ENCODE results near the gene CTNNAL1. TPM values are rescaled to one million over a fixed set of nuclear protein-coding genes. Genes with fewer than 3 reads are reported as not detected.

Gene CTNNAL1
- total RNA-seq, 1 donor from 2014 or later = 36.0 TPM

GRCh38 chr9:108961151-108961550 is 52.1 kb downstream of the CTNNAL1 start:
- no peak for DNase-seq (ENCODE audit: extremely low spot score, unreplicated experiment)
- H3K4me1 Mint-ChIP-seq (ENCODE audit: unreplicated experiment) = peaks cover under 1% of the 10 kb centered on the region
- no peak overlapping the region for H3K27ac Mint-ChIP-seq
- no peak overlapping the region for H3K4me3 Mint-ChIP-seq
- no peaks in the 10 kb centered on the region for H3K9me3 Mint-ChIP-seq
- H3K36me3 Mint-ChIP-seq = peaks cover 15% of the 10 kb centered on the region
- no peak for TF ChIP-seq CTCF (conservative IDR thresholded peaks at IDR 0.05)
- H3K27me3 Mint-ChIP-seq = no peaks in the 10 kb centered on the region

GRCh38 chr9:108960331-108960730 is 53.0 kb downstream of the CTNNAL1 start:
- Mint-ChIP-seq H3K27ac (no peak overlapping the region), H3K4me3 (no peak overlapping the region), H3K27me3 (no peaks in the 10 kb centered on the region), H3K9me3 (no peaks in the 10 kb centered on the region), H3K36me3 (peaks cover 11% of the 10 kb centered on the region), H3K4me1 (ENCODE audit: unreplicated experiment) (peaks cover 4% of the 10 kb centered on the region)
- DNase-seq (ENCODE audit: extremely low spot score, unreplicated experiment) = no peak
- TF ChIP-seq CTCF (conservative IDR thresholded peaks at IDR 0.05) = no peak

DNA sequence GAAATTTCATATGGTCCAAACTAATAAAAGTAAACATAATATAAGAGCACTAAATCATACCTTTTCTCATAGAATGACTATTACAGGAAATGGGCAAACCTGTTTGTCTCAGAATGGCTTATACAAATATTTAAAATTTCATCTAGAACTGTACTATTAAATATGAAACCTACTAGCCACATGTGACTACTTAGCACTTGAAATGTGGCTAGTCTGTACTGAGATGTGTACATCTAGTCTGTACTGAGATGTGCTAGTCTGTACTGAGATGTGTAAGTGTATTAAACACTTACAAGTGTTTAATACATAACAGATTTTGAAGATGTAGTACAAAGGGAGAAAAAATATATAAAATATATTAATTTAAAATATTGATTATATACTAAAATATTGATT is 56.7 kb downstream of the CTNNAL1 start:
- no peak overlapping the region for H3K4me3 Mint-ChIP-seq
- no peak for DNase-seq (ENCODE audit: extremely low spot score, unreplicated experiment)
- no peaks in the 10 kb centered on the region for H3K9me3 Mint-ChIP-seq
- no peak for TF ChIP-seq CTCF (conservative IDR thresholded peaks at IDR 0.05)
- peaks cover 3% of the 10 kb centered on the region for H3K36me3 Mint-ChIP-seq
- peaks cover 4% of the 10 kb centered on the region for H3K4me1 Mint-ChIP-seq (ENCODE audit: unreplicated experiment)
- H3K27ac Mint-ChIP-seq = no peak overlapping the region
- H3K27me3 Mint-ChIP-seq = no peaks in the 10 kb centered on the region

- Mint-ChIP-seq H3K27ac (no peak overlapping the region), H3K9me3 (no peaks in the 10 kb centered on the region), H3K4me1 (ENCODE audit: unreplicated experiment) (peaks cover 4% of the 10 kb centered on the region), H3K4me3 (no peak overlapping the region), H3K27me3 (no peaks in the 10 kb centered on the region), H3K36me3 (peaks cover 5% of the 10 kb centered on the region)
- TF ChIP-seq CTCF (conservative IDR thresholded peaks at IDR 0.05) = no peak
- no peak for DNase-seq (ENCODE audit: extremely low spot score, unreplicated experiment)
Measured at GRCh38 chr9:108956022-108956630, 57.2 kb downstream of the CTNNAL1 start.

DNA sequence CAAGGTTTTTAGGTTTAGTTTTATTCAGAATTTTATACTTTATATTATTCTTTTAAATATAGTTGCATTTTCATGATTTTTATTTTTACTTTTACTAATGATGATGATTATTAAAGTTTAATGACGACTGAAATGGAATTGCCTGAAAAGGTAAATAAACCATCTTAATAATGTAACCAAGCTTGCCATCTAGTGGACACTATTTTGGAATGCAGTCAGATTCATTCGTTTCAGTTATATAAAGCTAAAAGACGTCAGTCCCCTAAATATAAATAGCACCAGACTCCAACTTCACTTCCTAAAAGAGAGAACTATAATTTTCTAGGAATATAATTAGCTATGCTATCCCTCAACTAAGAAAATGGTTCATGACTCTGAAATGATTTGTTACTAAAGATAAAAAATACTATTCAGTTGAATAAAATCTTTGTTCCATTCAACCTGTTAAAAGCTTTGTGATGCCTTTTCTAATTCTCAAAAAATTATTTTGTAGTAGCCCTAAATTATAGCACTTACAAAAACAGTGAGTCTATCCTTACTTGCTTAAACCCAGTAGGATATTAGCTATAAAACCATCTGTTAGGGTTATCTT is 59.2 kb downstream of the CTNNAL1 start:
- no peaks in the 10 kb centered on the region for H3K9me3 Mint-ChIP-seq
- peak; percentile 83 for TF ChIP-seq CTCF (conservative IDR thresholded peaks at IDR 0.05)
- no peak overlapping the region for H3K27ac Mint-ChIP-seq
- H3K4me3 Mint-ChIP-seq = no peak overlapping the region
- no peak for DNase-seq (ENCODE audit: extremely low spot score, unreplicated experiment)
- peaks cover 5% of the 10 kb centered on the region for H3K36me3 Mint-ChIP-seq
- peaks cover 4% of the 10 kb centered on the region for H3K4me1 Mint-ChIP-seq (ENCODE audit: unreplicated experiment)
- no peaks in the 10 kb centered on the region for H3K27me3 Mint-ChIP-seq

Measured in type B pancreatic cell (in vitro differentiated cells).